CD4-positive, alpha-beta memory T cell (primary cell): Measurements from ENCODE around the gene P3H3. TPM values are rescaled to one million over a fixed set of nuclear protein-coding genes. Genes with fewer than 3 reads are reported as not detected.

Source experiments
- CTCF ChIA-PET: fragments of 350-600 bp; sonication (Branson Sonifier 250); formaldehyde crosslinking; loops from one replicate; lab custom pipeline; 2021; ENCODE audit warnings: inconsistent platforms; ENCODE audit not compliant: partially characterized antibody; lab: Charles Lee
- POLR2A ChIA-PET: fragments of 350-600 bp; sonication (Branson Sonifier 250); formaldehyde crosslinking; loops from one replicate; lab custom pipeline; 2021; ENCODE audit not compliant: partially characterized antibody; lab: Charles Lee
- DNase-seq, 5 donors: peaks; one replicate each; pipeline versions ENCODE4 v3.0.0 to v3.0.0-alpha.2; 2020 to 2022; ENCODE audit warnings: mixed read lengths in 1 of 5
- H3K27ac ChIP-seq: one replicate; pipeline ENCODE4 v1.7.0; 2013; ENCODE audit warnings: low read depth, low read length
- H3K27me3 ChIP-seq: 2 replicates; pipeline ENCODE4 v1.7.0; 2013; ENCODE audit warnings: mild to moderate bottlenecking, low read length, moderate library complexity; ENCODE audit not compliant: insufficient read depth
- H3K36me3 ChIP-seq: 2 replicates; pipeline ENCODE4 v1.7.0; 2013; ENCODE audit warnings: mild to moderate bottlenecking, low read length, moderate library complexity; ENCODE audit not compliant: insufficient read depth
- H3K4me1 ChIP-seq: 2 replicates; pipeline ENCODE4 v1.7.0; 2013; ENCODE audit warnings: mild to moderate bottlenecking, low read length, moderate library complexity; ENCODE audit not compliant: insufficient read depth
- H3K4me3 ChIP-seq, 2 donors: one replicate each; pipeline ENCODE4 v1.7.0; 2013; ENCODE audit warnings: low read length in 2 of 2, mild to moderate bottlenecking in 1 of 2
- H3K9me3 ChIP-seq, 2 donors: one replicate each; pipeline ENCODE4 v1.7.0; 2013; ENCODE audit warnings: low read length in 2 of 2, control low read depth in 1 of 2; ENCODE audit not compliant: control insufficient read depth in 1 of 2
- H3K27ac Mint-ChIP-seq, 7 donors: one replicate each; pipeline ENCODE4 v1.8.0; 2020 to 2021; ENCODE audit warnings: mixed read lengths in 7 of 7, mild to moderate bottlenecking in 6 of 7, inconsistent platforms in 3 of 7, moderate library complexity in 3 of 7
- H3K27me3 Mint-ChIP-seq, 2 donors: one replicate each; pipeline ENCODE4 v1.8.0; 2020 to 2021; ENCODE audit warnings: mixed read lengths in 2 of 2
- H3K36me3 Mint-ChIP-seq, 2 donors: one replicate each; pipeline ENCODE4 v1.8.0; 2020 to 2021; ENCODE audit warnings: mixed read lengths in 2 of 2, inconsistent platforms in 1 of 2, mild to moderate bottlenecking in 1 of 2
- H3K4me1 Mint-ChIP-seq, 4 donors: one replicate each; pipeline ENCODE4 v1.8.0; 2020 to 2021; ENCODE audit warnings: mixed read lengths in 4 of 4, mild to moderate bottlenecking in 1 of 4
- H3K4me3 Mint-ChIP-seq, 8 donors: one replicate each; pipeline ENCODE4 v1.8.0; 2020 to 2021; ENCODE audit warnings: mixed read lengths in 8 of 8, mild to moderate bottlenecking in 7 of 8, moderate library complexity in 6 of 8, inconsistent platforms in 3 of 8
- H3K9me3 Mint-ChIP-seq, 8 donors: one replicate each; pipeline ENCODE4 v1.8.0; 2020 to 2021; ENCODE audit warnings: mixed read lengths in 8 of 8, mild to moderate bottlenecking in 5 of 8, inconsistent platforms in 3 of 8, moderate library complexity in 1 of 8
- intact Hi-C: fragments of 100-400 bp; cut with micrococcal nuclease; formaldehyde crosslinking; loops from one replicate; pipeline ENCODE4 v1.15.1; 2023
- polyA plus RNA-seq, 2 donors: library from polyadenylated mRNA; unstranded; fragments of 300-500 nt; fragmentation: Illumina TruSeq; gene quantifications; one replicate each; pipeline ENCODE4 v1.2.3, GENCODE V29; 2021
- total RNA-seq, 2 experiments: library from RNA; stranded (reverse); gene quantifications; one replicate each; pipeline ENCODE4 v1.2.3, GENCODE V29; 2021

P3H3 gene
- total and polyA plus RNA-seq, 4 experiments from 2014 or later, result 0.72 to 11.8 (median 6.2) TPM

DNA sequence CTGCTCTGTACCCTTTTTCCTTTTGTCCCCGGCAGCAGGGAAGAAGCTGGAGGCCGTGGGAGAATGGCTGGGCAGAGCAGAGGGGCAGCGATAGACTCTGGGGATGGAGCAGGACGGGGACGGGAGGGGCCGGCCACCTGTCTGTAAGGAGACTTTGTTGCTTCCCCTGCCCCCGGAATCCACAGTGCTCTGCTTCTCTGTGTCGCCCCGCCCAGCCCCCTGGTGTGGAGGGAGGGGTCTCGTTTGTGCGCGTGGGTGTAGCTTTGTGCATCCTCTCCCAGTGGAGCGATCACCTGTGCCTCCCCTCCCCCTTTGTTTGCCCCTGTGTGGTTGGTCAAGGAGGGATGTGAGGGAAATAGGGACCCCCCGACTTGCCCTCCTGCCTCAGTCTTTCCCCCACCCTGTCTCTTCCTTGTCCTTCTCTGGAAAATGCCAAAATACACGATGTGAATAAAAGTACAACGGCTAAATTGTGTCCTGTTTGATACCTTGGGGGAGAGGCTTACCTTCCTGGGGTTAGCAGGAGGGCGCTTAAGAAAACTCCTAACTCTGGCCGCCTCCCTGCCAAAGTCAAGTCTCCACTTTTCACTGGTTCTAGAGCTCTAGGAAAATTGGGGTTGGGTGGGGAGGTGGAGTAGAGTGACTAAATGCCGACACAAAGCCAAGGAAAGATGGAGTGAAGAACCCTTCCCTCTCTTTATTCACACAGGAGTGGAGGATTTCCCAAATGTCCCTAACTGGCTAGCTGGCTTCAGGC lies 38.1 kb downstream of the P3H3 start:
- Mint-ChIP-seq H3K27ac (peak overlapping the region in 6 of 7 donors; percentile 57 to 93 (median 87)), H3K36me3 (peaks cover 30 to 70% of the 10 kb centered on the region in 2 donors), H3K4me3 (peak overlapping the region; percentile 86 to 96 (median 92)), H3K9me3 (no peaks in the 10 kb centered on the region), H3K27me3 (no peaks in the 10 kb centered on the region), H3K4me1 (peaks cover 25 to 45% (median 38%) of the 10 kb centered on the region in 4 donors)
- intact Hi-C loops, result no loop called here
- Histone ChIP-seq H3K36me3 (peaks cover 37% of the 10 kb centered on the region), H3K4me1 (peaks cover 41% of the 10 kb centered on the region), H3K9me3 (no peaks in the 10 kb centered on the region), H3K4me3 (peak overlapping the region in 1 of 2 donors; percentile 67), H3K27ac (peak overlapping the region; percentile 69), H3K27me3 (no peaks in the 10 kb centered on the region)
- CTCF ChIA-PET, result interaction anchor here (1.0 to 9.2 kb wide), 9 partner anchors 12 to 260 kb away, joined by 3 to 151 read pairs (median 6); partner anchors contain the start of genes C12orf57, C1RL, CDCA3 and RNU7-1
- POLR2A ChIA-PET, result interaction anchor here (0.5 to 11.0 kb wide), 20 partner anchors 12 to 286 kb away, joined by 3 to 270 read pairs (median 4); partner anchors contain the start of genes C12orf57, C1RL, CD4 and CDCA3
- no peak for DNase-seq

DNA sequence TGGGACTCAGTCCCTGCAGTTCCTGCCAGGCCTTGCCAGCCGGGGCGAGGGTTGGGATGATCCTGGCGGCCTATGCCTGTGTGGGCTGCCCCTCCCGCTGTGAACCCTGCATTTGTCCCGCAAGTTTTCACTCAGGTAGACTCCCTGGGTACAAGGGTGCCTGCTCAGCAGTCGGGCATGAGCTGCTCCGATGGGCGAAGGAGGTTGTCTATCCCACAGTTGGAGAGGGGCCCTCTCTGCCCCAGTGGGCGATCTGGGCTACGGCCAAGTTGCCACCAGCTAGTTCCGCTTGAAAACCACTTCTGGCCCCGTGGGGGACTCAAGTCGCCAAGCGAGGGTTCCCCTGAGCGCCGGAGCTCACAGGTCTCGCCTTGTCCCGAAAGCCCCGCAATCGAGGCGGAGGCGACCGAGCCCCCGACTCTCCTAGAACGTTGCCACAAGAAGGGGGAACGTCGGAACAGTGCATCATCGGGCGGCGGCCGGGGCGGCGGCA lies 38.8 kb downstream of the P3H3 start:
- peak in 2 of 5 donors; percentile 17 to 80 for DNase-seq
- Mint-ChIP-seq H3K4me1 (peaks cover 30 to 52% (median 43%) of the 10 kb centered on the region in 4 donors), H3K4me3 (peak overlapping the region; percentile 86 to 96 (median 92)), H3K27ac (peak overlapping the region; percentile 82 to 94 (median 91)), H3K9me3 (no peaks in the 10 kb centered on the region), H3K36me3 (peaks cover 24 to 70% of the 10 kb centered on the region in 2 donors), H3K27me3 (no peaks in the 10 kb centered on the region)
- intact Hi-C loops, result loop anchor here (1.0 kb wide), 3 partner anchors 15 to 103 kb away; partner anchors contain the start of genes EMG1, LRRC23, PHB2 and USP5
- Histone ChIP-seq H3K27me3 (no peaks in the 10 kb centered on the region), H3K27ac (peak overlapping the region; percentile 69), H3K9me3 (no peaks in the 10 kb centered on the region), H3K4me3 (peak overlapping the region; percentile 36 to 67), H3K4me1 (peaks cover 48% of the 10 kb centered on the region), H3K36me3 (peaks cover 33% of the 10 kb centered on the region)
- CTCF ChIA-PET, result interaction anchor here (1.0 to 9.2 kb wide), 8 partner anchors 14 to 259 kb away, joined by 3 to 151 read pairs (median 6); partner anchors contain the start of genes C12orf57, C1RL, CDCA3 and RNU7-1
- POLR2A ChIA-PET, result interaction anchor here (0.5 to 11.0 kb wide), 28 partner anchors 13 to 287 kb away, joined by 3 to 270 read pairs (median 4); partner anchors contain the start of genes C12orf57, C1RL, CD4 and CDCA3

DNA sequence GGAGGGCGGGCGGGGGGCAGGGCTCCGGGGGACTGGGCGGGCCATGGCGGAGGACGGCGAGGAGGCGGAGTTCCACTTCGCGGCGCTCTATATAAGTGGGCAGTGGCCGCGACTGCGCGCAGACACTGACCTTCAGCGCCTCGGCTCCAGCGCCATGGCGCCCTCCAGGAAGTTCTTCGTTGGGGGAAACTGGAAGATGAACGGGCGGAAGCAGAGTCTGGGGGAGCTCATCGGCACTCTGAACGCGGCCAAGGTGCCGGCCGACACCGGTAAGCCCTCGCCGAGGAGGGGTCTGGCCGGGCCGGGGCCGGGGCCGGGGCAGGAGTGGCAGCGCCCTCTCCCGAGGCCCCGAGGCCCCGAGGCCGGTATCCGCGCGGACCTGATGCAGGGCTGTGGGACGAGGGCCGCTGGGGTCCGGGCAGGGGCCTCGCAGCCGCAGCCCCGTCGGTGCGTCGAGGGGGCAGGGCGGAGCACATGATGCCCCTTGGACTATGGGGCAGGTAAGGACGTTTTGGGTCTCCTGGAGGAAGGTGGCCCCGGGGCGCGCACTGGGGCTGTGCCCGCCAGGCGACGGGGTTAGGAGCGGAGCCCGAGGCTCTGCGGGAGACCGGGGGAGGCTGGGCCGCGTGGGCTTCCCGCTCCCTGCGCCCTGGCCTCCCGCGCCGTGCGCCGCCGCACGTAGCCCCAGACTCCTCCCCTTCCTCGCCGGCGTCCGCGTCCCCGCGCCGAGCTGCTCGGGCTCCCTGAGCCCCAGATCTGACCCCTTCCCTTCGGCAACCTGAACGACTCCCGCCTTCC lies 39.4 kb downstream of the P3H3 start, which contains the start of gene TPI1:
TPI1 (plus strand) TSS at position 119 of the 798 bp plus-strand sequence; CDS start at position 155, 36 bp downstream.
- POLR2A ChIA-PET, result interaction anchor here (0.7 to 11.0 kb wide), 30 partner anchors 9 to 241 kb away, joined by 3 to 270 read pairs (median 4); partner anchors contain the start of genes C12orf57, C1RL, CD4 and CDCA3
- no peaks in the 10 kb centered on the region for H3K27me3 Mint-ChIP-seq
- intact Hi-C loops, result loop anchor here (1.0 kb wide), 4 partner anchors 15 to 151 kb away; partner anchors contain the start of genes EMG1, LPCAT3, LRRC23 and PHB2
- H3K9me3 Mint-ChIP-seq, result no peaks in the 10 kb centered on the region
- peak within 1 kb of the TSS; percentile 69 for H3K27ac ChIP-seq
- CTCF ChIA-PET, result interaction anchor here (0.6 to 9.2 kb wide), 10 partner anchors 15 to 243 kb away, joined by 3 to 151 read pairs (median 8); partner anchors contain the start of genes C12orf57, C1RL, CDCA3 and LRRC23
- H3K4me1 Mint-ChIP-seq, result peaks cover 33 to 58% (median 48%) of the 10 kb centered on the region in 4 donors
- H3K27ac Mint-ChIP-seq, result peak within 1 kb of the TSS; percentile 91 to 97 (median 93)
- DNase-seq, result peak; percentile 59 to 68 (median 62)
- no peaks in the 10 kb centered on the region for H3K27me3 ChIP-seq
- no peaks in the 10 kb centered on the region for H3K9me3 ChIP-seq
- H3K36me3 Mint-ChIP-seq, result peaks cover 20 to 71% of the 10 kb centered on the region in 2 donors
- H3K4me3 Mint-ChIP-seq, result peak within 1 kb of the TSS; percentile 89 to 96 (median 92)
- peaks cover 51% of the 10 kb centered on the region for H3K4me1 ChIP-seq
- peaks cover 27% of the 10 kb centered on the region for H3K36me3 ChIP-seq
- peak within 1 kb of the TSS; percentile 36 to 67 for H3K4me3 ChIP-seq

DNA sequence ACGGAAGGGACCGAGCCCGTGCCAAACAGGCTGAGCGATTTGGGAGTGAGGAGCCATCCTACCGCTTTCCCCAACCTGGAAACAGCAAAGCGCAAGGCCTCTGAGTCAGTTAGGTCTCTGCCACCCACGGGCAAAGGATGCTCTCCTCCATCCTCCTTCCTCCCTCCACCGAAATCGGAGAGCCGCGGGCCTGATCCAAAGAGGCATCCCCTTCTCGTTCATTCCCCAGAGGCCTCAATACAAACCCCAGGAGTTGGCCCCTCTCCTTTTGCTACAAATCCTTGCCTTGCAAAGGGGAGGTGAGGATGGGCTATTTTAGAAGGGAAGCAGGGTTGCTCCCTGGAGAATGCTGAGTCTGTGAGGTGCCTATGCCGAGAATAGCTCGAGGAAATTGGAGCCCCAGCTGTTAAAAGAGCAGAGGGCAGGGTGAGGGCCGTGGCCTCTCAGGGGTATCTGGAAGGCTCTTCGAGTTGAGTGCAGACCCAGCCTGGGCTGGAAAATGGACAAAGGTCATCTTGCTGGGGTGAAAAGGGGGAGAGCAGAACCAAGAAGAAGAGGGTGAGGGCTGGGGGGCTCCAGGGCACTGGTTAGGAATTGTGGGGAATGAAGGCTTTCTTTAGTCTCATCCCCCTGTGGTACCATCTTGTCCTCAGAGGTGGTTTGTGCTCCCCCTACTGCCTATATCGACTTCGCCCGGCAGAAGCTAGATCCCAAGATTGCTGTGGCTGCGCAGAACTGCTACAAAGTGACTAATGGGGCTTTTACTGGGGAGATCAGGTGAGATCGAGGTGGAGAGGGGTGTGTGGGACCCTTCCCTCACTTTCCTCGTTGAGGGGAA lies 40.2 kb downstream of the P3H3 start:
- H3K4me3 ChIP-seq, result peak overlapping the region; percentile 20 to 67
- intact Hi-C loops, result loop anchor here (1.0 kb wide), 6 partner anchors 70 to 245 kb away; partner anchors contain the start of genes C12orf57, C1R and LPCAT3
- H3K27me3 ChIP-seq, result no peaks in the 10 kb centered on the region
- Mint-ChIP-seq H3K4me3 (peak overlapping the region; percentile 88 to 93 (median 90)), H3K27me3 (no peaks in the 10 kb centered on the region), H3K9me3 (no peaks in the 10 kb centered on the region), H3K36me3 (peaks cover 17 to 72% of the 10 kb centered on the region in 2 donors), H3K27ac (peak overlapping the region; percentile 88 to 97 (median 91)), H3K4me1 (peaks cover 33 to 64% (median 49%) of the 10 kb centered on the region in 4 donors)
- H3K4me1 ChIP-seq, result peaks cover 51% of the 10 kb centered on the region
- peak overlapping the region; percentile 69 for H3K27ac ChIP-seq
- POLR2A ChIA-PET, result interaction anchor here (0.7 to 11.0 kb wide), 26 partner anchors 9 to 240 kb away, joined by 3 to 270 read pairs (median 9); partner anchors contain the start of genes C12orf57, C1RL, CDCA3 and COPS7A
- CTCF ChIA-PET, result interaction anchor here (0.6 to 9.2 kb wide), 20 partner anchors 16 to 242 kb away, joined by 3 to 151 read pairs (median 7); partner anchors contain the start of genes C12orf57, C1RL, CDCA3 and LRRC23
- DNase-seq, result no peak
- H3K36me3 ChIP-seq, result peaks cover 18% of the 10 kb centered on the region
- no peaks in the 10 kb centered on the region for H3K9me3 ChIP-seq

DNA sequence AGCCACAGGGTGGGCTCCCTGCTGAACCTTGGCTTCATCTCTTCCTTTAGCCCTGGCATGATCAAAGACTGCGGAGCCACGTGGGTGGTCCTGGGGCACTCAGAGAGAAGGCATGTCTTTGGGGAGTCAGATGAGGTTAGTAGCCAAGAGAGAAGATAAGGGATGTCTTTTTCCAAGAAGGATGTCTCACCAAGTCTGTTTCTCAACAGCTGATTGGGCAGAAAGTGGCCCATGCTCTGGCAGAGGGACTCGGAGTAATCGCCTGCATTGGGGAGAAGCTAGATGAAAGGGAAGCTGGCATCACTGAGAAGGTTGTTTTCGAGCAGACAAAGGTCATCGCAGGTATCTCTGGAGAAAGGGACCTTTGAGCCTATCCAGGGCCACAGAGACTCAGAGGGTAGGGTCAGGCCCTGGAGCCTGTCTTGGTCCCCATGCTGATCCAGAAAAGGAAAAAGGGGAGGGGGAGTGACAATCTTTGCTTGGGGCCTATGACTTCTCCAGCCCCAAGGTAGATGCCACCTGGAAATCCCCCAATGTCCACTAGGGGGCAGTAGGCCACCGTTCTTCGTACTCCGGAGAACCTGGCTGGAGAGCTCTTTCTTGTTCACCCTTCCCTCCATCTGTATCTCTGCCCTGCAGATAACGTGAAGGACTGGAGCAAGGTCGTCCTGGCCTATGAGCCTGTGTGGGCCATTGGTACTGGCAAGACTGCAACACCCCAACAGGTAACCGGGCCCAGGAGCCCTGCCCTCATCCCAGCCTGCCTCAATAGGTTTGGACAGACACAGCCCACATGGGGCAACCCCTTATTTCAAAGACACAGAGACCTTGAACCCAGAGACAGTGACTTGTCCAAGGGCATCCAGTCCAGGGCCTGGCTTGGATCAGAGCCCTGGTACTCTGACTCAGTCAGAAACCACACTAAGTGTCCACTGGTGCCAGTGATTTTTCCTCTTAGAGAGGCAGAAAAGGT lies 41.1 kb downstream of the P3H3 start:
- POLR2A ChIA-PET, result interaction anchor here (0.7 to 11.0 kb wide), 20 partner anchors 15 to 239 kb away, joined by 3 to 270 read pairs (median 8); partner anchors contain the start of genes C12orf57, C1RL, CDCA3 and ENO2
- Mint-ChIP-seq H3K36me3 (peaks cover 14 to 66% of the 10 kb centered on the region in 2 donors), H3K4me3 (peak overlapping the region; percentile 88 to 93 (median 90)), H3K9me3 (no peaks in the 10 kb centered on the region), H3K27ac (peak overlapping the region; percentile 90 to 97 (median 91)), H3K27me3 (no peaks in the 10 kb centered on the region), H3K4me1 (peaks cover 37 to 70% (median 54%) of the 10 kb centered on the region in 4 donors)
- peak overlapping the region; percentile 69 for H3K27ac ChIP-seq
- DNase-seq, result peak; percentile 79 to 85 (median 83)
- peak overlapping the region in 1 of 2 donors; percentile 67 for H3K4me3 ChIP-seq
- no peaks in the 10 kb centered on the region for H3K9me3 ChIP-seq
- intact Hi-C loops, result loop anchor here (1.0 kb wide), 5 partner anchors 69 to 244 kb away; partner anchors contain the start of genes C12orf57 and C1R
- CTCF ChIA-PET, result interaction anchor here (0.8 to 9.2 kb wide), 33 partner anchors 8 to 265 kb away, joined by 3 to 151 read pairs (median 5); partner anchors contain the start of genes C12orf57, C1RL, CDCA3 and ENO2
- no peaks in the 10 kb centered on the region for H3K27me3 ChIP-seq
- H3K4me1 ChIP-seq, result peaks cover 57% of the 10 kb centered on the region
- peaks cover 17% of the 10 kb centered on the region for H3K36me3 ChIP-seq
